Mucosa of stomach (tissue), 1 donor: ENCODE results near the gene DEFB108B.
"Not testable (repeated sequence)": the region's sequence is repeated elsewhere in the genome, so short reads cannot be mapped to it uniquely, and the experiment has no call there.

Experiments used
- H3K27me3 ChIP-seq: one replicate; pipeline ENCODE4 v1.7.0; 2013; ENCODE audit warnings: mild to moderate bottlenecking, low read length; ENCODE audit not compliant: control insufficient read depth, insufficient read depth
- H3K36me3 ChIP-seq: one replicate; pipeline ENCODE4 v1.7.0; 2013; ENCODE audit warnings: low read length; ENCODE audit not compliant: control insufficient read depth, insufficient read depth
- H3K4me1 ChIP-seq: one replicate; pipeline ENCODE4 v1.7.0; 2013; ENCODE audit warnings: mild to moderate bottlenecking, low read length; ENCODE audit not compliant: control insufficient read depth, insufficient read depth
- H3K4me3 ChIP-seq: one replicate; pipeline ENCODE4 v1.7.0; 2013; ENCODE audit warnings: low read length
- H3K9ac ChIP-seq: one replicate; pipeline ENCODE4 v1.7.0; 2013; ENCODE audit warnings: mild to moderate bottlenecking, low read length, moderate library complexity
- H3K9me3 ChIP-seq: one replicate; pipeline ENCODE4 v1.7.0; 2013; ENCODE audit warnings: mild to moderate bottlenecking, low read length, moderate library complexity; ENCODE audit not compliant: control insufficient read depth
- donor health status: Pancreatic carcinoma.

The DEFB108B gene

DNA sequence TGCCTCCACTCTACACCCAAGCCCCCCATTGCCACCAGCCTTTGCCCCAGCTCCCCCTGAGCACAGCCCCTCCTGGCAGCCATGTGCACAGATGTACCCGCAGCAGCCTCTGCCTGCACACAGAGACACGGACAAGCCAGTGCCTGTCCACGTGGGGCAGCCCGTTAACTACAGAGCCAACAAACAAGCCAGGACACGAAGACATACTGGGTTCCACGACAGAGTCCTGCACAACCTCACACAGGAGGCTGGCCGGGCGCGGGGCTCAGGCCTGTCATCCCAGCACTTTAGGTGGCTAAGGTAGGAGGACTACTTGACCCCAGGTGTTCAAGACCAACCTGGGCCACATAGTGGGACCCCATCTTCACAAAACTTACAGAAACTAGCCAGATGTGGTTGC lies 36.2 kb upstream of the DEFB108B start:
- H3K36me3 ChIP-seq, H3K4me1 ChIP-seq, H3K4me3 ChIP-seq, H3K27me3 ChIP-seq, H3K9me3 ChIP-seq, H3K9ac ChIP-seq: not testable (repeated sequence)

DNA sequence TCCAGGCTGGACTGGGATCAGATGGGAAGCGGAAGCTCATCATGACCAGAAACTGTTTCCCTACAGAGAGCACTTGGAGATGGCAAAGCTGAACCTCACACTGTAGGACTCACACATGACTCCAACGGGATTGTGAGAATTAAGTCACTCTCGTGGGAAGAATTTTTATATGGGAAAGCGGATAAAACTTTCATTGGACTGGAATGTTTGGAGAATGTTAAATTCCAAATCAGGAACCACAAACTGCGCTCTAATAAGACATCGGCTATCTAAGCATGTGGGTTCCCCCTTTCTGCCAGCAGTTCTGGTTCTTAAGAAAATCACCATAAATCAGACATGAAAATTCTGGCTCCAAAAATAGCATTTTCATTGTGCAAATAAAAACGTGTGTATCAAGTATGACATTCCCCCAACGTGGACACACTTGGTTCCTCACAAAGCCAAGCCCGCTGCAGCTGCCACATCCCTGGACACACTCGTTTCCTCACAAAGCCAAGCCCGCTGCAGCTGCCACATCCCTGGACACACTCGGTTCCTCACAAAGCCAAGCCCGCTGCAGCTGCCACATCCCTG lies 33.4 kb upstream of the DEFB108B start:
- H3K4me1 ChIP-seq, H3K27me3 ChIP-seq, H3K9ac ChIP-seq, H3K36me3 ChIP-seq, H3K4me3 ChIP-seq, H3K9me3 ChIP-seq: not testable (repeated sequence)

- H3K36me3 ChIP-seq, H3K4me1 ChIP-seq, H3K9ac ChIP-seq, H3K27me3 ChIP-seq, H3K9me3 ChIP-seq, H3K4me3 ChIP-seq: not testable (repeated sequence)
Measured at GRCh38 chr11:71800335-71800953, 32.6 kb upstream of the DEFB108B start.

- not testable (repeated sequence) for H3K9me3 ChIP-seq, H3K4me3 ChIP-seq, H3K9ac ChIP-seq, H3K27me3 ChIP-seq, H3K36me3 ChIP-seq, H3K4me1 ChIP-seq
Measured at GRCh38 chr11:71801026-71801425, 32.0 kb upstream of the DEFB108B start.

- not testable (repeated sequence) for H3K36me3 ChIP-seq
Measured at GRCh38 chr11:71802874-71803273, 30.1 kb upstream of the DEFB108B start.

GRCh38 chr11:71804158-71804947 lies 28.6 kb upstream of the DEFB108B start:
- H3K9ac ChIP-seq, H3K4me1 ChIP-seq, H3K27me3 ChIP-seq, H3K9me3 ChIP-seq, H3K36me3 ChIP-seq, H3K4me3 ChIP-seq: not testable (repeated sequence)

More at GRCh38 chr11:71802874-71803273, 30.1 kb upstream of the DEFB108B start:
- H3K27me3 ChIP-seq, H3K4me1 ChIP-seq, H3K9ac ChIP-seq, H3K4me3 ChIP-seq, H3K9me3 ChIP-seq: not testable (repeated sequence)

DNA sequence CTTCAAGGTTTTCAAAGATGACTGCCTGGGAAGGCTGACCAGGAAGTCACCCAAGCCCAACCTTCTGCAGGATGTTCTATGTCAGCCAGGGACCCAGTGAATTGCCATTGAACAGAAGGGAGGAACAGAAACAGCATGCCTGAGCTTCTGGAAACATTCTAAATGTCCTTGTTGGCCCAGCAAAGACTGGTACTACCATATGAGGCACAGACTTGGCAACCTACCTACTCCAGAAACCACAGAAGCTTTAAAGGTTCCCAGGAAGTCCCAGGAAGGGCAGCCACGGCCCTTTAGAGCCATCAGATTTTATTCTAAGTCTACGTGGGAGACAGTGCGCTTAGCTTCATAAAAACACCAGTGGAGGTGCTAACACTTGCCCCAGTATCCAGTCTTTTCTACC lies 20.5 kb upstream of the DEFB108B start:
- not testable (repeated sequence) for H3K4me3 ChIP-seq, H3K36me3 ChIP-seq, H3K4me1 ChIP-seq, H3K27me3 ChIP-seq, H3K9me3 ChIP-seq, H3K9ac ChIP-seq

- not testable (repeated sequence) for H3K9me3 ChIP-seq, H3K4me1 ChIP-seq, H3K36me3 ChIP-seq, H3K4me3 ChIP-seq, H3K27me3 ChIP-seq
- peak overlapping the region; percentile 71 for H3K9ac ChIP-seq
Measured at GRCh38 chr11:71813481-71814355, 19.3 kb upstream of the DEFB108B start.

DNA sequence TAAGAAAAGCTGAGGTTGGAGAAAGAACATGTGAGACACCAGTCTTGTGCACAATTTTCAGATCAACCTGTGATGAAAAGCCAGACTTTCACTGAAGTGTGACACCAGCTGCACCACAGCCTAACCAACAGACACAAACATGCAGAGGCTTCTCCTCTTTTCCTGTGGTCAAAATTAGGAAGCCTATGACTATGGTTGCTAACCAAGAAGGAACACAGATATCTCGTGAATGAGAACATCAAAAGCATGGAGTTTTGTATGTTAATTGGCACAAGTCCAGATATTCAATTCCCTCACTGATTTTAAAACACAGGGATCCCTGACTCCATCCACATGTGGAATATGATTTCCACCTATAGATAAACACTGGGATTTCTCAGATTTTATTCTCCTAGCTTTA lies 11.5 kb upstream of the DEFB108B start:
- H3K4me3 ChIP-seq, H3K9me3 ChIP-seq, H3K9ac ChIP-seq, H3K36me3 ChIP-seq, H3K27me3 ChIP-seq, H3K4me1 ChIP-seq: not testable (repeated sequence)

DNA sequence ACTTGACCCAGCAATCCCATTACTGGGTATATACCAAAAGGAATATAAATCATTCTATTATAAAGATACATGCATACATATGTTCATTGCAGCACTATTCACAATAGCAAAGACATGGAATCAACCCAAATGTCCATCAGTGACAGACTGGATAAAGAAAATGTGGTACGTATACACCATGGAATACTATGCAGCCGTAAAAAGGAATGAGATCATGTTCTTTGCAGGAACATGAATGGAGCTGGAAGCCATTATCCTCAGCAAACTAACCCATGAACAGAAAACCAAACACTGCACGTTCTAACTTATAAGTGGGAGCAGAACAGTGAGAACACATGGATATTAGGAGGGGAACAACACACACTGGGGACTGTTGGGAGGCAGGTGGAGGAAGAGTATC lies 3.8 kb upstream of the DEFB108B start:
- H3K36me3 ChIP-seq, H3K27me3 ChIP-seq, H3K4me3 ChIP-seq, H3K9ac ChIP-seq, H3K4me1 ChIP-seq, H3K9me3 ChIP-seq: not testable (repeated sequence)

DNA sequence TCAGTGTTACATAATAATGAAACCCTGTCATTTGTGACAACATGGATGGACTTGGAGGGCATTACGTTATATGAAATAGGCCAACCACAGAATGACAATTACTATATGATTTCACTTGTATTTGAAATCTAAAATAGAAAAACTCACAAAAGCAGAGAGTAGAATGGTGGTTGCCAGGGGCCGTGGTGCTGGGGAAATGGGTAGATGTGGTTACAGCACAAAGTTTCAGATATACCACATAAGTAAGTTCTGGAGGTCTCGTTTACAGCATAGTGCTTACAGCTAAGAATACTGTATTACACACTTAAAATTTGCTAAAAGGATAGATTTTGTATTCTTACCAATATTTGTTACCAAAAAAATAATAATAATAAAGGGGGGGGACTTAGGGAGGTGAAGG lies 3.3 kb upstream of the DEFB108B start:
- H3K36me3 ChIP-seq, H3K9ac ChIP-seq, H3K9me3 ChIP-seq, H3K27me3 ChIP-seq, H3K4me3 ChIP-seq, H3K4me1 ChIP-seq: not testable (repeated sequence)

DNA sequence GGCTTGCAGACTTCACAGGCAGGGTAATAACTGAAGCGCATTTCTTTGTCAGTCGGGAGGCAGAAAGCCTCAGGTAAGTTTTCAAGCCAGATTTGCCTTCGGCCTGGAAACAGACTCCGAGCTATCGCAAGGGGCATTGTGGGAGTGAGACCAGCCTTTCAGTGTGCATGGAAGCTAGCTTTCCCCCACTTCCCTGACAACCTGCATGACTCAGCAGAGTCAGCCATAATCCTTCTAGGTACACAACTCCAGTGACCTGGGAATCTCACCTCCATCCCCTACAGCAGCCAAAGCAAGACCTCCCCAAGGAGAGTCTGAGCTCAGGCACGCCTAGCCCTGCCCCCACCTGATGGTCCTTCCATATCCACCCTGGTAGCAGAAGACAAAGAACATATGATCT lies 9.7 kb downstream of the DEFB108B start:
- not testable (repeated sequence) for H3K36me3 ChIP-seq, H3K4me1 ChIP-seq, H3K4me3 ChIP-seq, H3K27me3 ChIP-seq, H3K9ac ChIP-seq, H3K9me3 ChIP-seq
